GM18951 (cell line): Measurements from ENCODE around the gene C16orf74.

Experiments
- POLR2A ChIP-seq: IDR thresholded peaks from 4 replicates; pipeline ENCODE4 v1.6.1; 2011; ENCODE audit warnings: mild to moderate bottlenecking; ENCODE audit not compliant: insufficient read length, insufficient read depth; ENCODE audit errors: extremely low read depth
- in situ Hi-C: fragments of 300-500 bp; cut with MboI; formaldehyde crosslinking; loops from one replicate; pipeline ENCODE4 v1.12.0; 2022; ENCODE audit warnings: low sequenced_read_pairs, mixed read lengths, inconsistent platforms; ENCODE audit not compliant: unreplicated experiment

C16orf74 gene

DNA sequence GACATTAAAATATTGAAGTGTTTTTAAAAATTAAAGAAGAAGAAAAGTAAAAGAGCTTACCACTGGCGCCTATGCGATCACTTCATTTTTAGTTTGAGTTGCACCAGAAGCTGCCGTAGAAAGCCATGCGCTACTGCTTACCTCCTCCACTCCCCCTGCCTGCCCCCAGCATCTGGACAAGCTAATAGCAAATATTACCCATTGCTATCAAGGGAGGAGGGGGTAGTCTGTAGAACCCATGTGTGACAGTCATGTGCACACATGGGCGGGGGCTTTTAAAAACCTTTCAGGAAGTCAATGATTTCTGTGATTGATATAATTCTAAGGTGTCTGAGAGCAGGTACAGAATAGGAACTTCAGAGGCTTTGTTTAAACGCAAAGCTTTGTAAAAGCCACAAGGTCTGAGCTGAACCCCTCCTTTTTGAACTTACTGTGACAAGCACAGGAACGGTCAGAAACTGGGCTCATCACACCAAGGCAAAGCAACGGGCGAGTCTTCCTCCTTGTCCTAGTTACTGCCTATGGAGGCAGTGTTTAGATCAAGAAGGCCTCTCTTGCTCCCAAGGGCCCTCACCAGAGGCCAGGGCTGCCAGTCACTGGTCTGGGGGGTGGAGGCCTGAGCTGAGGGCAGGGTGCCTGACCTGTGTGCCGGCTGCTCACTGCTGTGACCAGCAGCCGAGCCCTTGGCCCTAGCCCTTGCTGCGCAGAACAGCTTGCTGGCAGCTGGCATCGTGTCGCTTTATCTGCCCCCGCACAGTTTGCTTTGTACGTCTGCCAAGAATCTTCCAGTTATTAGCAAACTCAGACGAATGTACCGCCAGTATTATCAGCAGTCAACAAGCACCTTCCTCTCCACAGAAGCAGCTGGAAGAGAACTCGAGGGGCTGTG lies 77.1 kb downstream of the C16orf74 start:
- in situ Hi-C loops = no loop called here
- no peak for TF ChIP-seq POLR2A

DNA sequence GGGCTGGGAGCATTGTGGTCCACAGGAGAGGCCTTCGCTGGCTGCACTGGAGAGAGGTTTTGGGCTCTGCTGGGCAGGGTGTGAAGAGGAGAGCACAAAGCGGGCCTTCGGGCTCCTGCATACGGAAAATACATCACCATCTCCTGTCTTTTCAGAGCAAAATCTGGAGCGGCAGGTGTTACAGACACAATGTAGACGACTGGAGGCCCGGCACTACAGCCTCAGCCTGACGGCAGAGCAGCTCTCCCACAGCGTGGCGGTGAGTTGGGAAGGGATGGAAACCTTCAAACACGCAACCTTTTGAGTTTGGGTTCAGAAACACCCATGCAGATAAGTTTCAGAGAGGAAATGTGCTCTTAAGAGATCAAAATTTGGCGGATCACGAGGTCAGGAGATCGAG lies 80.1 kb downstream of the C16orf74 start:
- TF ChIP-seq POLR2A = no peak
- in situ Hi-C loops = no loop called here

DNA sequence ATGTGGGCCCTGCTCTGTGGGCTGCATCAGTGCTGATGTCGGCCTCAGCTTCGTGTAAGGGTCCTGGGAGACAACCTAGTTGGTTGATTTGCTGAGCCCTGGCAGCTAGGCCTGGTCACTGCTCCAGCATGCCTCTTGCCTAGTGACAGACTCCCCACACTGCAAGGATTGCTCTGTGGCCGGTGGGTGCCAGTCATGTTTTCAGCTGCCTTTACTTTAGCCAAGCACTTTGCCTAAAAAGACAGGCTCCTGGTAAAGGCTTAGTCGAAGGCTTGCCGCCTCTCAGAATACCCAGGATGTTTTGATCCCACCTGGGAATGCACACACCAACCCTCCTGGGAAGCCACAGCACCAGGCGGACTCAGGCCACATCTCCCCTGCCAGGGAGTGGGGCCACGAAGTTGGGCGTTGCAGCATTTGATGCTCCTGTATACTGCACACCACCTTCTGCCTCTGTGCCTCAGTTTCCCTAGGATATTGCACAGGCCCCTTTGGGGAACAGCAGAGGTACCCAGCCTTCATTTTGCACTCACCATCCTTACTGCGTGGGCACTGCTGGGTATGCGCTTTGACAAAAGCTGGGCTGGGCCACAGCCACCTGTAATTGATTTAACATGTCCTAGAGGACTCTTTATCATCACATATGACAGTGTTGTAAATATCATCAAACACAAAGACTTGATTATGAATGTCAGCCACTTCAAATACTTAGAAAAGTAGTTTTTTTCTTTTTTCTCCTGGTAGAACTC lies 82.0 kb downstream of the C16orf74 start:
- TF ChIP-seq POLR2A = no peak
- in situ Hi-C loops = no loop called here

DNA sequence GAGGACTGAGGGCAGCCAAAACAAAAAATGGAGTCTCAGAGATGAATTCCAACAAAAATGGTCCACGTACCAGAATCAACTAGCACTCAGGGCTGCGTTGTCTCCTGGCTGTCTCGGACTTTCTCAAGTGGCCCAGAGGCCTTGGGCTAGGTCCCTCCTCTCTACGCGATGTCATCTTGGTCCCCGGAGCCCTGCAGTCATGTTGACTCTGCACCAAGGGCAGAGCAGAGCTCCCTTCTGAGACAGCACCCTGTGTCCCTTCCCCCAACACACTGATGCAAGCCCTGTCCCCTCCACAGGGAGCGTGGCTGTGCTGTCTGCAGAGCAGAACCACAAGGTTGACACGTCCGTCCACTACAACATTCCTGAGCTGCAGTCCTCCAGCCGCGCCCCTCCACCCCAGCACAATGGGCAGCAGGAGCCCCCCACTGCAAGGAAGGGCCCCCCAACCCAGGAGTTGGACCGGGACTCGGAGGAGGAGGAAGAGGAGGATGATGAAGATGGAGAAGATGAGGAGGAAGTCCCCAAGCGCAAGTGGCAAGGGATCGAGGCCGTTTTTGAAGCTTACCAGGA lies 83.0 kb downstream of the C16orf74 start:
- no peak for TF ChIP-seq POLR2A
- in situ Hi-C loops = no loop called here

DNA sequence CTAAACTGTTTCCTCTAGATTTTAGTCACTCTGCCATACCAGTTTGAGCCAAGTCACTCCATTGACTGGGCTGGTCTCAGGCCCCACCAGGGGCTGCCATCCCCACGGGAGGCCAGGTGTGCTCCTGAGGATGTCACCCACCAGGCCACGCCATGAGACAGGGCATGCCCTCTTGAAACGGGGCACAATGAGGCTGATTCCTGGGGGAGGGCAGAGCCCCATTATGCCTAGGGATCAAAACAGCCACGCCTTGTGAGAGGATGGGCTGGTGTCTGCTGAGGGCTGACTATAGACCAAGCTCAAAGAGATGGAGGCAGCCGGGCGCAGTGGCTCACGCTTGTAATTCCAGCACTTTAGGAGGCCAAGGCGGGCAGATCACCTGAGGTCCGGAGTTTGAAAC lies 83.6 kb downstream of the C16orf74 start:
- in situ Hi-C loops = no loop called here

DNA sequence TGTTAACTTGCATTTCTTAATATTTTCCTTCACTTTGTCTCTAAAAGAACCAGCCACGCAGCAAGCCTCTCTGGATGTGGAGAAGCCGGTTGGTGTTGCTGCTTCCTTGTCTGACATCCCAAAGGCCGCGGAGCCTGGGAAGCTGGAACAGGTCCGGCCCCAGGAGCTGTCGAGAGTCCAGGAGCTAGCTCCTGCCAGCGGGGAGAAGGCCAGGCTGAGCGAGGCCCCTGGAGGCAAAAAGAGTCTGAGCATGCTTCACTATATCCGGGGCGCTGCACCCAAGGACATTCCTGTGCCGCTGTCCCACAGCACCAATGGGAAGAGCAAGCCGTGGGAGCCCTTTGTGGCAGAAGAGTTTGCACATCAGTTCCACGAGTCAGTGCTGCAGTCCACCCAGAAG lies 85.0 kb downstream of the C16orf74 start:
- TF ChIP-seq POLR2A = no peak
- in situ Hi-C loops = no loop called here

More for the DNA sequence above, 83.6 kb downstream of the C16orf74 start:
- no peak for TF ChIP-seq POLR2A

DNA sequence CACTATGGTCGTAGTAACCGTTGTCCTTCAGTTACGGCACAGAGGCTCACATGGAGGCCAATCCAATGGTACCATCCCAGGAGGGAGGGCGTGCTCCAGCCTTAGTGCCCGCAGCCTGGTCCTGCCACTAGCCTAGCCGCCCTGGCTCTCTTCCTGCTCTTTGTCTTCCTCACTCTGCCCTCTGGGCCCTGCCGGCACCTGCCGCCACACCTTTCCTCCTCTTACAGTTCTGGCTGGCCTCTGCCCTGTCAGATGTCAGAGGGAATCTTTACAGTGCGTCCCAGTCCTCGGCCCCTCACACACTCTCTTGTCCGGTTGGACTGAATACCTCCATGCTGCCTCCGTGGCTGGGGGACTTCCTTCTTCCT lies 85.5 kb downstream of the C16orf74 start:
- in situ Hi-C loops = no loop called here
- no peak for TF ChIP-seq POLR2A

DNA sequence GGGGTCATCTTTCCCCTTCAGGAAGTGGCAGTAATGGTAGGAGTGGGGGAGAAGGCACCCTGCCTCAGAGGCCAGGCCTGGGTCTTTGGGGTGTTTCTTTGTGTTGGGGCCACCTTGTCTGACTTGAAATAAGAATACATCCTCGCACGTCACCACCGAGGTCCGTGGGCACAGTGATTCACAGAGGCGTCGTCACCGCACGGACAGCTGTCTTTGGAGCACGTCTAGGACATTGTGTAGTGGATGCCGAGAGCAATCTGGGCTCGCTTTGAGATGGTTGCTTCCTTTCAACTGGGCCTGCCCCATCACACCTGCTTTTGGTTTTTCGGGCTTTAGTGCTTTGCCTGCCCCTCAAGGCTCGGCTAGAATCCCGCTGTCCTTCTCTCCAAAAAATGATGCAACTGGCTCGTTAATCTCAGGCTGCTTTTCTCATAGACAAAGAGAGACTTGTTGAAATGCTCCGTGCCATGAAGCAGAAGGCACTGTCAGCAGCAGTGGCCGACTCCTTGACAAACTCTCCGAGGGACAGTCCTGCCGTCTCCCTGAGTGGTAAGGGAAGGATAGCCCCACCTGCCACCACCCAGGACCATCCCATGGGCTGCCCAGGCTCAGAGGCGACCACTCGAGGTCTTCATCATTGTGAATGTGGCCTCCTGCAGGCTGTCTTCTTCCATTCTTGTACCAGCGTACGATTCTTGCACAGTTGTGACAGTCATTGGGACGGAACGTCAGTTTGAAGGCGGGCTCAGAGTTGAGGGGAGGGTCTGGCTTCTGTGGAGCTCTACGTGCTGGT lies 86.1 kb downstream of the C16orf74 start:
- in situ Hi-C loops = no loop called here
- TF ChIP-seq POLR2A = no peak

DNA sequence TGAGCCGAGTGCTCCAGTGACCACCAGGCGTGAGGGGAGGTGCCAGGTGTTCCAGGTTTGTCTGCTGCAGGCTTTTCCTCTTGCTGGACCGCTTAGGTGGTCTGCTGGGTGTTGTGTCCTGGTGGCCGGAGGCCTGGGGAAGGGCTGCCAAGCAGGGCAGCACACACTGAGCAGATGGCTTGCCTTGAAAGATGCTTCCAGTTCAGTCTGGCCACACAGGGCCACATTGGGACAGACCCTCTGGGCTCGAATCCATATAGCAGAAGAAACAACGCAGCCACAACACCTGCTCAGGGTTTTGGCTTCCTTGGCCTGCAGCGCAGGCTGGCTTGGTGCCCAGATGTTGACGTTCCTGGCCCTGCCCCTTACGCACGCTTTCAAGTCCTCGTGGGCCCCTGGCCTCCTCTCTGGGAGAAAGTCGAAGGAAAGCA lies 87.0 kb downstream of the C16orf74 start:
- TF ChIP-seq POLR2A = no peak
- in situ Hi-C loops = no loop called here

DNA sequence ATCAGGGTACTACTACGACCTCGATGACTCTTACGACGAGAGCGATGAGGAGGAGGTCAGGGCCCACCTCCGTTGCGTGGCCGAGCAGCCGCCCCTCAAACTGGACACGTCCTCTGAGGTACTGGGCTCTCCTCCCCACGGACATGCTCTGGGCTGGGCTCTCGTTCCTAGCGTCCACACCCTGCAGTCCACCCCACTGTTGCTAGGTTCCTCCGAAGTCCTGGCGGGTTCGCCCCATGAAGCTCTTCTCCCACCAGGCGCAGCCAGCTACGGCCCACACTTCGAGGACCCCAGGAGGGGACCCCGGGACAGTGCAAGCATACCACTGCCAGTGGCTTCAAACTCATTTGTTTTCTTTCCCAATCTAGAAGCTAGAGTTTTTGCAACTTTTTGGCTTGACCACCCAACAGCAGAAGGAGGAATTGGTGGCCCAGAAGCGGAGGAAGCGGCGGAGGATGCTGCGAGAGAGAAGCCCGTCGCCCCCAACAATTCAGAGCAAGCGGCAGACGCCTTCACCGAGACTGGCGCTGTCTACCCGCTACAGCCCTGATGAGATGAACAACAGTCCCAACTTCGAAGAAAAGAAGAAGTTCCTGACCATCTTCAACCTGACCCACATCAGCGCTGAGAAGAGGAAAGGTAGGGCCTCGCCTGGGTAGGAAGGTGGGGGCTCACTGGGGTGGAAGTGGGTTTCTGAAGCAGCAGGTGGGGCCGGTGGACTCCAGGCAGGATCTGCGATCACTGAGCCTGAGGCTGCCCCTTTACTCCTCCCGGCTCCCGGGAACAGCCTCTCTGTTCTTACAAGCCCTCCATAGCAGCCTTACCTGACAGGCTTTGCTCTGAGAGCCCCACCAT lies 87.7 kb downstream of the C16orf74 start:
- in situ Hi-C loops = no loop called here
- TF ChIP-seq POLR2A = no peak

DNA sequence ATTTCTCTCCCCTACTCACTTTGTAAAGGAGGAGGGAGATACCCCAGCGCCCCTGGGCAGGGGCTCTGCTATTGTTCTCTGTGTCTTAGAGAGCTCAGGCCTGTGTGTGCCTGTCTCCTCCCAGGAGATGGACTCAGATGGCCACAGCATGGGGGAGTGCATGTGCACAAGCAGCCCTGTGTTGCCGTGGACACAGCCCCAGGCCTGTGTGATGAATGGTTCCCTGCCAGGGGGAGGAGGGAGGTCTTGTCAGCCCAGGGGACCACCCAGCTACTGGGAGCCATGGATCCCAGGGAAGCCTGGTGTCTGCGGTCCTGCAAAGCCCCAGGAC lies 88.4 kb downstream of the C16orf74 start:
- no peak for TF ChIP-seq POLR2A
- in situ Hi-C loops = no loop called here
